Thoracic aorta (tissue), 2 donors: ENCODE measurements around the gene ASS1. TPM values are rescaled to one million over a fixed set of nuclear protein-coding genes. Genes with fewer than 3 reads are reported as not detected.

ENCODE experiments used
- ATAC-seq: fragments of 150-250 bp; one replicate; pipeline ENCODE4 v1.8.0; 2017; ENCODE audit warnings: low read depth; ENCODE audit not compliant: insufficient number of reproducible peaks, low FRiP score
- DNase-seq: peaks from one replicate; pipeline ENCODE4 v3.0.0-alpha.2; 2020; ENCODE audit warnings: low spot score
- H3K27ac ChIP-seq, 2 donors: fragments of 200-600 bp; sonication (generic); 1 replicate in 1 of 2; 2 replicates in 1 of 2; pipeline ENCODE4 v1.5.1; 2016; ENCODE audit warnings: mild to moderate bottlenecking in 2 of 2, moderate library complexity in 2 of 2
- H3K27me3 ChIP-seq: fragments of 200-600 bp; sonication (generic); replicated peaks from 2 replicates; pipeline ENCODE4 v1.6.0; 2016; ENCODE audit warnings: mild to moderate bottlenecking; ENCODE audit not compliant: insufficient read depth
- H3K36me3 ChIP-seq: fragments of 200-600 bp; sonication (generic); one replicate; pipeline ENCODE4 v1.5.1; 2016
- H3K4me1 ChIP-seq, 2 donors: fragments of 200-600 bp; sonication (generic); 1 replicate in 1 of 2; 2 replicates in 1 of 2; pipeline versions ENCODE4 v1.5.1 to v1.6.0; 2016; ENCODE audit warnings: low read depth in 2 of 2, mild to moderate bottlenecking in 1 of 2; ENCODE audit not compliant: control insufficient read depth in 1 of 2
- H3K4me3 ChIP-seq: fragments of 200-600 bp; sonication (generic); 2 replicates; pipeline ENCODE4 v1.5.1; 2016; ENCODE audit warnings: mild to moderate bottlenecking
- H3K9me3 ChIP-seq: fragments of 200-600 bp; sonication (generic); 2 replicates; pipeline ENCODE4 v1.5.1; 2016
- CTCF ChIP-seq: fragments of 200-600 bp; sonication (generic); IDR thresholded peaks from one replicate; pipeline ENCODE4 v1.5.1; 2019; ENCODE audit warnings: antibody characterized with exemption
- total RNA-seq, 2 donors: library from RNA; depleted of rRNA; stranded (reverse); fragments of >200 nt; gene quantifications; one replicate each; pipeline versions ENCODE4 v1.1.0 to v1.2.3, GENCODE V29; 2016

Gene ASS1
- total RNA-seq, 2 donors from 2014 or later: 65.4 to 81.7 TPM

DNA sequence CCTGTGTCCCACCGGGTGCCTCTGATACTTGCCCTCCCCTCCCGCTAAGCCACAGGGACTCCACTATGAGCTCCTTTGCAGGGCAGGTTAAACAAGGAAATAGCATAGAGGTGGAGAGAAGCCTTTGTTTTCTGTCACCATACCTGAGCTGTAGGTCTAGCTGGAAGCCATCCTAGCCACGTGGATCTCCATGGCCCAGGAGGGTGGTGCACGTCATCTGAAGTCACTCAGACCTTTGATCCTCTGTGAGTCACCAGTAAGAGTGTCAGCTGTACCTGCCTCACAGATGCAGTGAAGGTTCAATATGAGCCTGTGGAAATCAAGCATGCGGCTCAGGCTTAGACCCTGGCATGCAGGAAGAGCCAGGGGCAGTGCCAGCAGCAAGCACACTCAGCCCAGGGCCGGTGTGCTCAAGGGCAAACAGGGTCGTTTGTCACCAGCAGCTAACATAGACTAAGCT is 55.1 kb downstream of the ASS1 start:
- Histone ChIP-seq H3K4me3 (no peak overlapping the region), H3K36me3 (peaks cover 3% of the 10 kb centered on the region), H3K4me1 (no peaks in the 10 kb centered on the region), H3K27ac (no peak overlapping the region), H3K27me3 (no peaks in the 10 kb centered on the region), H3K9me3 (no peaks in the 10 kb centered on the region)
- no peak for TF ChIP-seq CTCF
- DNase-seq (no peak), ATAC-seq (no peak)

GRCh38 chr9:130500340-130501180 is 55.8 kb downstream of the ASS1 start:
- ATAC-seq: no peak
- Histone ChIP-seq H3K36me3 (no peaks in the 10 kb centered on the region), H3K27me3 (no peaks in the 10 kb centered on the region)

GRCh38 chr9:130501639-130502038 is 56.9 kb downstream of the ASS1 start:
- Histone ChIP-seq H3K9me3 (no peaks in the 10 kb centered on the region), H3K4me1 (no peaks in the 10 kb centered on the region), H3K4me3 (no peak overlapping the region), H3K27ac (no peak overlapping the region), H3K36me3 (no peaks in the 10 kb centered on the region), H3K27me3 (no peaks in the 10 kb centered on the region)
- DNase-seq: no peak
- ATAC-seq: no peak
- TF ChIP-seq CTCF: no peak

More at GRCh38 chr9:130500340-130501180, 55.8 kb downstream of the ASS1 start:
- TF ChIP-seq CTCF: no peak
- H3K9me3 ChIP-seq: no peaks in the 10 kb centered on the region
- no peaks in the 10 kb centered on the region for H3K4me1 ChIP-seq
- DNase-seq: no peak
- no peak overlapping the region for H3K27ac ChIP-seq
- no peak overlapping the region for H3K4me3 ChIP-seq

- no peaks in the 10 kb centered on the region for H3K36me3 ChIP-seq
- no peak for ATAC-seq
- no peak for TF ChIP-seq CTCF
Measured at GRCh38 chr9:130508218-130508617, 63.5 kb downstream of the ASS1 start.

DNA sequence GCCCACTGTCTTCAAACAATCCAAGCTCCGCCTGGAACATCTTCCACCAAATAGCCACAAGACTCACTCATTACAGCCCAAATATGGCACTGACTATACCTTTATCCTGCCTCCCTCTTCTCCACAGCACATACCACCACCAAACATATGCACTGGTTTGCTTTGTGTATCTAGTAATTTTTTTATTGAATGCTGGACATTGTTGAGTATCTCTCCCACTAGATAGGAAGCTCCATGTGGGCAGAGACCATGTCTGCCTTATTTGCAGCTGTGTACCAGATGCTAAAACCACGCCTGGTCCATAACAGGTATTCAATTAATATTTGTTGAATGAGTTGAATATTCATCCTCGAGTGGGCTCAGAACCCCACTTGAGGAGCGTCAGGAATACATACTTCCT is 67.4 kb downstream of the ASS1 start:
- Histone ChIP-seq H3K27me3 (no peaks in the 10 kb centered on the region), H3K4me3 (no peak overlapping the region), H3K36me3 (no peaks in the 10 kb centered on the region), H3K4me1 (no peaks in the 10 kb centered on the region), H3K9me3 (no peaks in the 10 kb centered on the region), H3K27ac (no peak overlapping the region)
- TF ChIP-seq CTCF: no peak
- ATAC-seq: no peak
- DNase-seq: no peak

More at GRCh38 chr9:130508218-130508617, 63.5 kb downstream of the ASS1 start:
- Histone ChIP-seq H3K27me3 (no peaks in the 10 kb centered on the region), H3K4me3 (no peak overlapping the region), H3K9me3 (no peaks in the 10 kb centered on the region), H3K27ac (no peak overlapping the region), H3K4me1 (no peaks in the 10 kb centered on the region)
- DNase-seq: no peak
